ENCODE data around the gene ASB12. TPM values are rescaled to one million over a fixed set of nuclear protein-coding genes. Genes with fewer than 3 reads are reported as not detected.
"Not testable (repeated sequence)": the region's sequence is repeated elsewhere in the genome, so short reads cannot be mapped to it uniquely, and the experiment has no call there.

The ASB12 gene
- total RNA-seq, result not detected

DNA sequence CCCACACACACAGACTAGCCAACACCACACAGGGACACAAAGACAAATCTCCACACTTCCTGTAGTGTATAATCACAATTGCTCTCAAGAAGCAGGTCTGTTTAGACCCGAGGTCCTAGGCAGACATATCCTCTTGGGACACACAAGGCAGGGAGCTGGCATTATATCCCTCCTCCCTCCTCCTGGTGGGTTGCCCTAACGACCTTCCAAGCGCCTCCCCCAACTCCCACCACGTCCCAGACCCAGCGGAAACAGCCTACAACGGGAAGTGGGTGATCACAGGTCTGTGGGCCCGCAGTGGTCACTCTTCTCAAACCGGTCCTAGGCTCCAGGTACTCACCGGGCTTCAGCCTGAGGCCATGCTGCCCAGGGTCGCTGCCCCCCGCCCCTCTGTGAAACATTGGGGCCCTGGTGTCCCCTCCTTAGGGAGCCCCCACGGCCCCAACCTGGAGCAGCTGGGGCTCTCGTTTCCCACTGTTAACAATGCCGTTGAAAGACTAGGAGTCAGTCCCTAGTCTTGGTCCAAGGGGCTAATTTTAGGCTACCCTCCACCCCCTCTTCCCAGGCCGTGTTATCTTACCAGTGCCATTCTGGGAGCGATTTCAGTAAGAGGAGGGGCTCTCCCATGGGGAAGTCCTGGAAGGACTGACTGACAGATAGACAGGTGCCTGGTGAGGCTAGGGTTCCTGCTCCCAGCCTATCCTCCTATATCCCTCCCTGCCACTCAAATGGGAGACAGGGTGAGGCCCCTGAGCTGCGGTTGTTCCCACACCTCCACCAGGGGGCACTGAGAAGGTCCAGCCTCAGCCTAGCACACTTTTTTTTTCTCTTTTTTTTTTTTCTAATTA lies at the start of gene ASB12:
Gene ASB12, minus strand, starts transcription at position 485 of the 848 bp plus-strand sequence. CDS start 4,957 bp downstream, outside the sequence.
- Mint-ChIP-seq H3K9me3 (peaks cover 6% of the 10 kb centered on the region), H3K36me3 (no peaks in the 10 kb centered on the region), H3K4me1 (ENCODE audit: low read depth in 2 of 2) (no peaks in the 10 kb centered on the region), H3K4me3 (no peak within 1 kb of the TSS), H3K27me3 (peaks cover 0 to 9% of the 10 kb centered on the region in 2 donors), H3K27ac (no peak within 1 kb of the TSS)
- DNase-seq (ENCODE audit: low spot score) (no peak), ATAC-seq (peak in 1 of 2 donors; percentile 45)

GRCh38 chrX:64265265-64265664 lies 34.9 kb upstream of the ASB12 start:
- H3K9me3 Mint-ChIP-seq, result no peaks in the 10 kb centered on the region
- H3K4me3 Mint-ChIP-seq, result no peak overlapping the region
- DNase-seq (ENCODE audit: low spot score) (no peak), ATAC-seq (no peak)
- H3K36me3 Mint-ChIP-seq, result peaks cover 4% of the 10 kb centered on the region
- H3K4me1 Mint-ChIP-seq (ENCODE audit: low read depth in 2 of 2), result no peaks in the 10 kb centered on the region
- H3K27me3 Mint-ChIP-seq, result no peaks in the 10 kb centered on the region
- no peak overlapping the region for H3K27ac Mint-ChIP-seq

DNA sequence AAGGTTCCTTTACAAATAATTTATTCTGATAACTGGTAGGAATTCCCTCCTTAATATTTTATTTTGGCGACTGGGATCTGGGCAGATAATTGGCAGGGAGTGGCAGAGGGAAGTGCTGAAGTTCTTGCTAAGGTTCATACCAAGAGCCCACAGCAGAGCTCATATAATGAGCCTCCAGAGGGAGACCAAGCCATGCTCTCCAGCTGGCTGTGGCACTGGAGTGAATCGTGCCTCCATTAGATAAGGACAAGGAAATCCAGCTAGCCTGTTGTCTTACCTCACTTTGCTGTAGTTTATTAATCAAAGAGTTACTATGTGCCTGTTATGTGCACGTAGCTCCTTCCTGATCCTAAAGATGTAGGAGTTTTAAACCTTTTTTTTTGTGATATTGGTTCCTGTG lies 1.3 kb downstream of the ASB12 start:
- H3K4me3 Mint-ChIP-seq, result no peak overlapping the region
- no peaks in the 10 kb centered on the region for H3K36me3 Mint-ChIP-seq
- no peaks in the 10 kb centered on the region for H3K4me1 Mint-ChIP-seq (ENCODE audit: low read depth in 2 of 2)
- peaks cover 0 to 9% of the 10 kb centered on the region in 2 donors for H3K27me3 Mint-ChIP-seq
- no peak for DNase-seq (ENCODE audit: low spot score)
- H3K9me3 Mint-ChIP-seq, result peaks cover 6% of the 10 kb centered on the region
- H3K27ac Mint-ChIP-seq, result no peak overlapping the region
- no peak for ATAC-seq

- H3K9me3 Mint-ChIP-seq, result no peaks in the 10 kb centered on the region
- H3K4me1 Mint-ChIP-seq (ENCODE audit: low read depth in 2 of 2), result no peaks in the 10 kb centered on the region
- H3K27ac Mint-ChIP-seq, result no peak overlapping the region
- ATAC-seq, result no peak
- H3K4me3 Mint-ChIP-seq, result no peak overlapping the region
- DNase-seq (ENCODE audit: low spot score), result no peak
- H3K27me3 Mint-ChIP-seq, result peaks cover 0 to 20% of the 10 kb centered on the region in 2 donors
- no peaks in the 10 kb centered on the region for H3K36me3 Mint-ChIP-seq
Measured at GRCh38 chrX:64218023-64218422, 12.4 kb downstream of the ASB12 start.

DNA sequence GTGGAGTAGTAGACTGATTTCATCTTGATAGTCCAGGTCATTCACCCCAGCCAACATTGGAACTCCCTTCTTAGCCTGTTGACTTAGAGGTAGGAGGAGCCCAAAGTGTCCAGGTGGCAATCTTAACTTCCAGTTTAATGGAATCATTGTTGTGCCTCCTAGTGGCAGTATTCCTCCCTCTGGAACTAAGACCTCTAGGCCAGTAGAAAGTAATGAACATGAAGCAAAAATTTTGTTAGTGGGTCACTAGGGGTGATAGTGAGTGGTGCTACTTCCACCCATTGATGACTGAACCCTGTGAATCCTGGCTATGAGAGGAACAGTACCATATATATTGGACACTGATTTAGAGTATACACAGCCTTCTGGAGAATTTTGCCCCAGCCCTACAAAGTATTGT lies 16.4 kb downstream of the ASB12 start:
- not testable (repeated sequence) for H3K9me3 Mint-ChIP-seq; H3K36me3 Mint-ChIP-seq; H3K27ac Mint-ChIP-seq; H3K4me1 Mint-ChIP-seq (ENCODE audit: low read depth in 2 of 2); H3K4me3 Mint-ChIP-seq; ATAC-seq; DNase-seq (ENCODE audit: low spot score)
- H3K27me3 Mint-ChIP-seq, result peaks cover 0 to 16% of the 10 kb centered on the region in 2 donors

DNA sequence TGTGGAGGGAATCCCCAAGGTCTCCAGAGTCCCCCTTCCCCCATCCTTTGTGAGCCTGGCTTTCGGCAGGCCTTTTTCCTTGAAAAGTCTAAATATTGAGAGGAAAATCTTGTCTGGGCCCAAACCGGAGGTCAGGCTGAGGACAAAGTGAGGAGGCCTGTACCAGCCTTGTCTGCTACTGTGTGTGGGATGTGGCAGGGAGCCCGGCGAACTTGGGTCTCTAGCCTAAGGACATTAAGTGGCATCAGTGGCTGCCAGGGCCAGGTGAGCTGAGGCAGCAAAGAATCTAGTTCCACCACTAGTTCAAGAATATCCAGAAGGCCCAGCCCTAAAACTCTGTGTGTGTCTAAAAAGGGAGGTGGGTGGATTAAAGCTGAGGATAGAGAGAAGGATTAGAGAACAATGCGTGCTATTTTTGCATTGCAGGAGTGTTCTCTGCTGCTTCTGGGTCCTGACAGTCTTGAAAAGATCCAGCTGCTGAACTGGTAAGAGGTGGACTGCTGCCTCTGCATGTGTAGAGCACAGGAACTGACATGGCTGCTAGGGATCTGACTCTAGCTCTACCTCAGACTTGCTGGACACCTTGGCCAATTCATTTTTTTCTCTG lies 23.7 kb downstream of the ASB12 start:
- peaks cover 0 to 4% of the 10 kb centered on the region in 2 donors for H3K4me1 Mint-ChIP-seq (ENCODE audit: low read depth in 2 of 2)
- H3K4me3 Mint-ChIP-seq, result peak overlapping the region; percentile 83
- no peak for ATAC-seq
- H3K9me3 Mint-ChIP-seq, result no peaks in the 10 kb centered on the region
- no peak for DNase-seq (ENCODE audit: low spot score)
- H3K36me3 Mint-ChIP-seq, result no peaks in the 10 kb centered on the region
- no peaks in the 10 kb centered on the region for H3K27me3 Mint-ChIP-seq
- H3K27ac Mint-ChIP-seq, result peak overlapping the region; percentile 74 to 88

GRCh38 chrX:64205735-64206501 lies 24.5 kb downstream of the ASB12 start:
- peak; percentile 93 for DNase-seq (ENCODE audit: low spot score)
- Mint-ChIP-seq H3K9me3 (no peaks in the 10 kb centered on the region), H3K36me3 (no peaks in the 10 kb centered on the region), H3K4me3 (peak overlapping the region; percentile 83), H3K27me3 (no peaks in the 10 kb centered on the region), H3K27ac (peak overlapping the region; percentile 74 to 88), H3K4me1 (ENCODE audit: low read depth in 2 of 2) (peaks cover 0 to 8% of the 10 kb centered on the region in 2 donors)
- ATAC-seq, result peak; percentile 96

- Mint-ChIP-seq H3K9me3 (no peaks in the 10 kb centered on the region), H3K4me3 (peak within 1 kb of the TSS; percentile 83), H3K4me1 (ENCODE audit: low read depth in 2 of 2) (peaks cover 0 to 8% of the 10 kb centered on the region in 2 donors), H3K36me3 (no peaks in the 10 kb centered on the region), H3K27me3 (no peaks in the 10 kb centered on the region), H3K27ac (peak within 1 kb of the TSS; percentile 74 to 88)
- ATAC-seq (peak; percentile 71), DNase-seq (ENCODE audit: low spot score) (peak; percentile 71)
Measured at GRCh38 chrX:64205441-64205734, 25.0 kb downstream of the ASB12 start, which contains the start of gene AMER1. TSS of gene AMER1 (minus strand) at chrX:64205708. CDS start at chrX:64193286, 12,422 bp downstream.

GRCh38 chrX:64204701-64205440 lies 25.5 kb downstream of the ASB12 start:
- H3K27me3 Mint-ChIP-seq, result no peaks in the 10 kb centered on the region
- H3K4me1 Mint-ChIP-seq (ENCODE audit: low read depth in 2 of 2), result peaks cover 0 to 8% of the 10 kb centered on the region in 2 donors
- no peaks in the 10 kb centered on the region for H3K9me3 Mint-ChIP-seq
- DNase-seq (ENCODE audit: low spot score) (no peak), ATAC-seq (peak in 1 of 2 donors; percentile 5)
- no peak overlapping the region for H3K27ac Mint-ChIP-seq
- peak overlapping the region; percentile 72 for H3K4me3 Mint-ChIP-seq
- H3K36me3 Mint-ChIP-seq, result no peaks in the 10 kb centered on the region

GRCh38 chrX:64204252-64204651 lies 26.2 kb downstream of the ASB12 start:
- Mint-ChIP-seq H3K4me1 (ENCODE audit: low read depth in 2 of 2) (peaks cover 0 to 8% of the 10 kb centered on the region in 2 donors), H3K36me3 (no peaks in the 10 kb centered on the region), H3K9me3 (no peaks in the 10 kb centered on the region), H3K27ac (no peak overlapping the region), H3K4me3 (peak overlapping the region; percentile 72), H3K27me3 (no peaks in the 10 kb centered on the region)
- DNase-seq (ENCODE audit: low spot score) (no peak), ATAC-seq (no peak)

GRCh38 chrX:64202808-64203325 lies 27.5 kb downstream of the ASB12 start:
- DNase-seq (ENCODE audit: low spot score) (no peak), ATAC-seq (no peak)
- Mint-ChIP-seq H3K4me1 (ENCODE audit: low read depth in 2 of 2) (peaks cover 0 to 12% of the 10 kb centered on the region in 2 donors), H3K27ac (no peak overlapping the region), H3K4me3 (peak overlapping the region; percentile 72), H3K36me3 (no peaks in the 10 kb centered on the region), H3K27me3 (no peaks in the 10 kb centered on the region), H3K9me3 (no peaks in the 10 kb centered on the region)

DNA sequence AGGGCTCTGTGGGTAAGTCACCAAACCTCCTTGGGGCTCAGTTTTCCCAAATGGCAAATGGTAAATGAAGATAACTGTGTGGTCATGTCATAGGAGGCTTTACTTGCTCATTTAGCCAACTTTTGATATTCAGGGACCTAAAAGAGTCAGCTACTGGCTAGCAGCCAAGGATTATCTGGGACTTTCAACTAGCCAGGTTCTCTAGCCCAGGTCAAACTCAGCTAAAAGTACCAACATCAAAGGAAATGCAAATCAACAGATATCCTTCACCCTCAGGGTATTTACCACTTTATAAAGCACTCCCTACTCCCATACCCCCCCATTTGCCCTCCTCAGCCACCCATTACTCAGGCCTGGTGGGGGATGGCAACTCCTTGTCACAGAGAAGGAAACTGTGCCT lies 32.4 kb downstream of the ASB12 start:
- ATAC-seq (no peak), DNase-seq (ENCODE audit: low spot score) (no peak)
- Mint-ChIP-seq H3K4me1 (ENCODE audit: low read depth in 2 of 2) (peaks cover 0 to 7% of the 10 kb centered on the region in 2 donors), H3K4me3 (no peak overlapping the region), H3K9me3 (no peaks in the 10 kb centered on the region), H3K27me3 (no peaks in the 10 kb centered on the region), H3K36me3 (no peaks in the 10 kb centered on the region), H3K27ac (no peak overlapping the region)

- no peaks in the 10 kb centered on the region for H3K27me3 Mint-ChIP-seq
- no peak overlapping the region for H3K27ac Mint-ChIP-seq
- DNase-seq (ENCODE audit: low spot score) (no peak), ATAC-seq (no peak)
- peaks cover 0 to 7% of the 10 kb centered on the region in 2 donors for H3K4me1 Mint-ChIP-seq (ENCODE audit: low read depth in 2 of 2)
- H3K4me3 Mint-ChIP-seq, result no peak overlapping the region
- no peaks in the 10 kb centered on the region for H3K9me3 Mint-ChIP-seq
- H3K36me3 Mint-ChIP-seq, result peaks cover 5% of the 10 kb centered on the region
Measured at GRCh38 chrX:64196606-64197005, 33.8 kb downstream of the ASB12 start.
